H1 (cell line): Measurements from ENCODE around the gene SYT13. TPM values are rescaled to one million over a fixed set of nuclear protein-coding genes. Genes with fewer than 3 reads are reported as not detected.

Experiments
- CTCF ChIA-PET: fragments of 300-600 bp; sonication (Branson Sonifier 250); formaldehyde crosslinking; loops from one replicate; lab custom pipeline; 2021; ENCODE audit not compliant: partially characterized antibody; lab: Charles Lee
- POLR2A ChIA-PET: fragments of 300-600 bp; sonication (Branson Sonifier 250); formaldehyde crosslinking; loops from one replicate; lab custom pipeline; 2021; ENCODE audit warnings: inconsistent platforms; ENCODE audit not compliant: partially characterized antibody; lab: Charles Lee
- DNase-seq, 2 experiments: peaks; one replicate each; pipeline versions ENCODE4 v3.0.0 to v3.0.0-alpha.2; 2010 to 2022; ENCODE audit warnings: low spot score in 2 of 2, low read depth in 1 of 2, mixed read lengths in 1 of 2
- FAIRE-seq: peaks from 2 replicates; lab custom pipeline; 2011; peaks lifted over from hg19 to GRCh38; lab: Jason Lieb, UNC
- H2AFZ ChIP-seq: 2 replicates; pipeline ENCODE4 v1.8.1; 2012; ENCODE audit warnings: low read length, inconsistent platforms
- H2AK5ac ChIP-seq: 2 replicates; pipeline ENCODE4 v1.6.1; 2013; ENCODE audit warnings: low read depth, low read length
- H2BK120ac ChIP-seq: replicated peaks from 2 replicates; pipeline ENCODE3; 2013; ENCODE audit warnings: low read depth, low read length, inconsistent platforms
- H2BK12ac ChIP-seq: 2 replicates; pipeline ENCODE4 v1.6.1; 2013; ENCODE audit warnings: low read depth, low read length
- H2BK15ac ChIP-seq: 2 replicates; pipeline ENCODE4 v1.6.1; 2013; ENCODE audit warnings: low read length
- H2BK20ac ChIP-seq: 2 replicates; pipeline ENCODE4 v1.6.1; 2013; ENCODE audit warnings: low read length
- H2BK5ac ChIP-seq: 2 replicates; pipeline ENCODE4 v1.6.1; 2013; ENCODE audit warnings: low read depth, low read length
- H3K14ac ChIP-seq: 2 replicates; pipeline ENCODE4 v1.6.1; 2013; ENCODE audit warnings: inconsistent platforms; ENCODE audit not compliant: insufficient read length
- H3K18ac ChIP-seq: 2 replicates; pipeline ENCODE4 v1.6.1; 2013; ENCODE audit warnings: low read length; ENCODE audit errors: extremely low read depth
- H3K23ac ChIP-seq: 2 replicates; pipeline ENCODE4 v1.6.1; 2013; ENCODE audit warnings: inconsistent platforms; ENCODE audit not compliant: insufficient read length
- H3K23me2 ChIP-seq: 2 replicates; pipeline ENCODE4 v1.6.1; 2013; ENCODE audit warnings: low read depth, low read length
- H3K27ac ChIP-seq: 2 replicates; pipeline ENCODE4 v1.6.1; 2011; ENCODE audit warnings: low read depth, low read length, inconsistent platforms
- H3K27me3 ChIP-seq, 4 experiments: replicated peaks in 1 of 4; 1 replicate in 1 of 4; 2 replicates in 3 of 4; pipeline versions ENCODE4 v1.6.1 to v1.8.1; 2011 to 2013; ENCODE audit warnings: low read length in 3 of 4, mild to moderate bottlenecking in 3 of 4, inconsistent platforms in 2 of 4, mixed read lengths in 2 of 4, moderate library complexity in 1 of 4; ENCODE audit not compliant: control insufficient read depth in 3 of 4, insufficient read depth in 3 of 4; ENCODE audit errors: extremely low read depth in 1 of 4
- H3K36me3 ChIP-seq, 4 experiments: 2 replicates each; pipeline versions ENCODE4 v1.6.1 to v1.8.1; 2011 to 2013; ENCODE audit warnings: mild to moderate bottlenecking in 4 of 4, low read length in 3 of 4, moderate library complexity in 2 of 4, control low read depth in 1 of 4, inconsistent platforms in 1 of 4; ENCODE audit not compliant: insufficient read depth in 4 of 4, control insufficient read depth in 2 of 4
- H3K4ac ChIP-seq: replicated peaks from 2 replicates; pipeline ENCODE3; 2013; ENCODE audit warnings: low read length, low read depth, mixed read lengths, inconsistent platforms; ENCODE audit not compliant: insufficient read length
- H3K4me1 ChIP-seq, 4 experiments: replicated peaks in 1 of 4; 1 replicate in 1 of 4; 2 replicates in 3 of 4; pipeline versions ENCODE4 v1.6.1 to v1.8.1; 2011 to 2013; ENCODE audit warnings: low read length in 3 of 4, inconsistent platforms in 2 of 4, mixed read lengths in 1 of 4; ENCODE audit not compliant: insufficient read depth in 4 of 4, control insufficient read depth in 3 of 4
- H3K4me2 ChIP-seq, 2 experiments: 2 replicates each; pipeline versions ENCODE4 v1.6.1 to v1.8.1; 2011 to 2013; ENCODE audit warnings: low read depth in 2 of 2, low read length in 2 of 2, control low read depth in 1 of 2, inconsistent platforms in 1 of 2, mild to moderate bottlenecking in 1 of 2; ENCODE audit not compliant: insufficient read depth in 1 of 2
- H3K4me3 ChIP-seq, 4 experiments: fragments of 200-600, 300-600 bp in 1 of 4; sonication (generic), shearing (Covaris generic), sonication (Bioruptor Twin) in 1 of 4; 2 replicates each; pipeline versions ENCODE4 v1.5.1 to v1.8.1; 2011 to 2016; ENCODE audit warnings: low read length in 4 of 4, low read depth in 3 of 4, control low read depth in 2 of 4, inconsistent platforms in 2 of 4, mild to moderate bottlenecking in 2 of 4, mixed read lengths in 1 of 4, moderate library complexity in 1 of 4; ENCODE audit not compliant: insufficient read depth in 2 of 4; ENCODE audit errors: extremely low read depth in 1 of 4
- H3K56ac ChIP-seq: replicated peaks from 2 replicates; pipeline ENCODE3; 2013; ENCODE audit warnings: low read depth, mild to moderate bottlenecking, mixed read lengths, low read length, inconsistent platforms; ENCODE audit not compliant: insufficient read length
- H3K79me1 ChIP-seq: 2 replicates; pipeline ENCODE4 v1.6.1; 2013; ENCODE audit warnings: low read depth, low read length, control low read depth
- H3K79me2 ChIP-seq, 2 experiments: 2 replicates each; pipeline versions ENCODE4 v1.6.1 to v1.8.1; 2012 to 2013; ENCODE audit warnings: low read length in 2 of 2, mild to moderate bottlenecking in 2 of 2, inconsistent platforms in 1 of 2; ENCODE audit not compliant: insufficient read depth in 2 of 2, control insufficient read depth in 1 of 2
- H3K9ac ChIP-seq, 4 experiments: replicated peaks in 1 of 4; 1 replicate in 1 of 4; 2 replicates in 3 of 4; pipeline versions ENCODE4 v1.6.1 to v1.8.1; 2011 to 2013; ENCODE audit warnings: low read depth in 3 of 4, low read length in 3 of 4, control low read depth in 2 of 4, mild to moderate bottlenecking in 2 of 4, moderate library complexity in 2 of 4, inconsistent platforms in 1 of 4; ENCODE audit errors: extremely low read depth in 1 of 4
- H3K9me3 ChIP-seq, 2 experiments: 2 replicates each; pipeline versions ENCODE4 v1.6.1 to v1.8.1; 2012 to 2013; ENCODE audit warnings: mild to moderate bottlenecking in 2 of 2, moderate library complexity in 2 of 2, control low read depth in 1 of 2, inconsistent platforms in 1 of 2, low read depth in 1 of 2, low read length in 1 of 2, mixed read lengths in 1 of 2; ENCODE audit not compliant: insufficient read depth in 2 of 2
- H4K20me1 ChIP-seq, 2 experiments: replicated peaks in 1 of 2; 2 replicates each; pipeline versions ENCODE3 to v1.8.1; 2011 to 2013; ENCODE audit warnings: inconsistent platforms in 2 of 2, low read length in 2 of 2, mild to moderate bottlenecking in 1 of 2; ENCODE audit not compliant: insufficient read depth in 2 of 2, control insufficient read depth in 1 of 2
- H4K5ac ChIP-seq: 2 replicates; pipeline ENCODE4 v1.6.1; 2013; ENCODE audit warnings: low read length, low read depth, mixed read lengths, inconsistent platforms; ENCODE audit not compliant: insufficient read length
- H4K8ac ChIP-seq: 2 replicates; pipeline ENCODE4 v1.8.0; 2013; ENCODE audit warnings: mild to moderate bottlenecking, moderate library complexity, low read length, inconsistent platforms; ENCODE audit not compliant: insufficient read depth; ENCODE audit errors: extremely low read depth
- H4K91ac ChIP-seq: replicated peaks from 2 replicates; pipeline ENCODE3; 2013; ENCODE audit warnings: low read length, mixed read lengths, inconsistent platforms; ENCODE audit not compliant: insufficient read length
- TEAD4 ChIP-seq: IDR thresholded peaks from 2 replicates; pipeline ENCODE4 v1.6.1; 2012; ENCODE audit warnings: low read depth, low read length, inconsistent platforms, mixed read lengths
- WGBS, 2 experiments: shearing (Covaris generic) in 1 of 2; methylation state at CpG; one replicate each; pipeline versions ENCODE4 v1.1.6 to v1.1.7; 2013 to 2015; ENCODE audit warnings: low lambda C conversion rate in 2 of 2, mixed read lengths in 2 of 2, inconsistent platforms in 1 of 2, low coverage in 1 of 2, missing lambda C conversion rate in 1 of 2; ENCODE audit not compliant: insufficient replicate concordance in 2 of 2, insufficient coverage in 1 of 2, insufficient read length in 1 of 2; ENCODE audit errors: extremely low coverage in 1 of 2, missing lambda C conversion rate in 1 of 2; 5-methylcytosine and 5-hydroxymethylcytosine counted together
- polyA plus RNA-seq, 7 experiments: library from polyadenylated mRNA; depleted of rRNA in 3 of 7; stranded (reverse) in 5 of 7; unstranded in 2 of 7; fragments of >200 nt in 5 of 7; fragments of 200-250 nt in 2 of 7; gene quantifications; 1 replicate in 5 of 7; 2 replicates in 1 of 7; 4 replicates in 1 of 7; pipeline versions ENCODE4 v1.2.1 to v1.2.3, GENCODE V29; 2011 to 2013; ENCODE audit warnings: missing spikeins in 2 of 7, mixed read lengths in 2 of 7
- total RNA-seq: library from RNA; stranded (reverse); fragmentation: NEBNext Ultra II Directional; extraction: Animal tissue kit (Norgen Biotek cat#: 25700); gene quantifications from 2 replicates; pipeline ENCODE4 v1.2.1, GENCODE V29; 2021
- TF ChIP-seq, protein P1 (sequence below): IDR thresholded peaks from 2 replicates; pipeline ENCODE4 v1.6.1; 2011; ENCODE audit warnings: low read depth, mild to moderate bottlenecking, low read length; ENCODE audit not compliant: insufficient read depth

SYT13 gene
- total and polyA plus RNA-seq, 2 of the 8 experiments (the other 6 are each of a cell fraction or from before 2014, with no cell fraction given): 4.8 to 13.2 TPM

DNA sequence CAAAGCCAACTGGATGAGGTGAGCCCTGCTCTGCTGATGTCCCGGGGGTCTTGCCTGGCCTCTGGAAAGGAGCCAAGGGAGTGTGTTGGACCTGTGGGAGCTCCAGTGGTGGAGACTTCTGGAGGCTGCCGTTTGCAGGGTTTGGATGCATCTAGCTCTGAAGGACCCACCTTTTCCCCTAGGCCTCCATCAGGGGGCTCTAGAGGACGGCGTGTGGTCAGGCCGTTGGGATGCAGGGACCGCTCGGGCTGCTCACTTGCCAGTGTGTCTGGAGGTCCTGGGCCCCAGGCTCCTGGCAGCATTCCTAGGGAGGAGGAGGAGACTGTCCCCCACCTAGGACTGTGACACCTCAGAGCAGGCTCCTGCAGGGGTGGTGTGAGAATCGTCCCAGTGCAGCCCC is 81.4 kb downstream of the SYT13 start:
- H3K23ac ChIP-seq: no peak overlapping the region
- no peak overlapping the region for H4K5ac ChIP-seq
- H3K79me2 ChIP-seq: no peaks in the 10 kb centered on the region
- no peak overlapping the region for H3K27ac ChIP-seq
- no peak overlapping the region for H2BK120ac ChIP-seq
- H3K23me2 ChIP-seq: no peaks in the 10 kb centered on the region
- POLR2A ChIA-PET: no interaction called here
- H3K4me3 ChIP-seq: no peak overlapping the region
- no peak overlapping the region for H4K91ac ChIP-seq
- no peak overlapping the region for H2BK20ac ChIP-seq
- no peak overlapping the region for H2BK5ac ChIP-seq
- no peaks in the 10 kb centered on the region for H3K79me1 ChIP-seq
- H3K9me3 ChIP-seq: peaks cover 0 to 3% of the 10 kb centered on the region in 2 experiments; a peak in 3 of 4 replicates
- CTCF ChIA-PET: interaction anchor here (0.7 to 2.4 kb wide), 16 partner anchors 9 to 134 kb away, joined by 3 to 7 read pairs (median 4); no protein-coding TSS in a partner anchor
- H3K36me3 ChIP-seq: no peaks in the 10 kb centered on the region; a peak in 1 of 8 replicates
- peaks cover 3 to 14% (median 7%) of the 10 kb centered on the region in 4 experiments for H3K4me1 ChIP-seq
- no peak overlapping the region for H2AK5ac ChIP-seq
- H3K56ac ChIP-seq: no peak overlapping the region
- H2BK15ac ChIP-seq: no peak overlapping the region
- no peak for DNase-seq
- WGBS, 2 experiments: 75% methylated on average over 8 of the region's 8 CpGs; no CpG with 5 or more reads in 1 of the 2 experiments
- no peak for FAIRE-seq
- no peaks in the 10 kb centered on the region for H3K27me3 ChIP-seq
- no peak overlapping the region; the same call in 1 of the 2 replicates for H3K18ac ChIP-seq
- H3K14ac ChIP-seq: no peak overlapping the region
- H3K4ac ChIP-seq: no peak overlapping the region
- no peak overlapping the region for H4K8ac ChIP-seq
- no peaks in the 10 kb centered on the region for H4K20me1 ChIP-seq
- no peak overlapping the region for H3K9ac ChIP-seq
- no peak overlapping the region for H3K4me2 ChIP-seq
- H2AFZ ChIP-seq: no peak overlapping the region
- no peak overlapping the region for H2BK12ac ChIP-seq
- no peak for TF ChIP-seq TEAD4
- TF ChIP-seq, protein P1, sequence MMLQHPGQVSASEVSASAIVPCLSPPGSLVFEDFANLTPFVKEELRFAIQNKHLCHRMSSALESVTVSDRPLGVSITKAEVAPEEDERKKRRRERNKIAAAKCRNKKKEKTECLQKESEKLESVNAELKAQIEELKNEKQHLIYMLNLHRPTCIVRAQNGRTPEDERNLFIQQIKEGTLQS: no peak
